Kidney epithelial cell (primary cell): Measurements from ENCODE around the gene COL21A1. TPM values are rescaled to one million over a fixed set of nuclear protein-coding genes. Genes with fewer than 3 reads are reported as not detected.

Source experiments
- DNase-seq: peaks from one replicate; pipeline ENCODE4 v3.0.0-alpha.2; 2010; ENCODE audit warnings: low read depth
- H3K27me3 ChIP-seq: 2 replicates; pipeline ENCODE4 v1.6.0; 2011; ENCODE audit warnings: low read length; ENCODE audit not compliant: control insufficient read depth, insufficient read depth
- H3K36me3 ChIP-seq: 2 replicates; pipeline ENCODE4 v1.5.1; 2011; ENCODE audit warnings: low read length; ENCODE audit not compliant: control insufficient read depth, insufficient read depth
- H3K4me3 ChIP-seq: 2 replicates; pipeline ENCODE4 v1.5.1; 2011; ENCODE audit warnings: low read depth, mild to moderate bottlenecking, control low read depth, low read length
- CTCF ChIP-seq: IDR thresholded peaks from 2 replicates; pipeline ENCODE4 v1.5.1; 2011; ENCODE audit warnings: mild to moderate bottlenecking, moderate library complexity, low read length, control low read depth, inconsistent platforms; ENCODE audit not compliant: insufficient read depth, poor library complexity, severe bottlenecking
- total RNA-seq: library from RNA; depleted of rRNA; stranded (reverse); fragments of >200 nt; gene quantifications from 2 replicates; pipeline ENCODE4 v1.2.3, GENCODE V29; 2015

COL21A1 gene
- total RNA-seq, 1 donor from 2014 or later = not detected

GRCh38 chr6:56115715-56116114 is 131.7 kb downstream of the COL21A1 start:
- H3K4me3 ChIP-seq = no peak overlapping the region
- no peaks in the 10 kb centered on the region for H3K27me3 ChIP-seq
- no peak for TF ChIP-seq CTCF
- no peaks in the 10 kb centered on the region for H3K36me3 ChIP-seq
- no peak for DNase-seq

GRCh38 chr6:56109149-56109548 is 138.2 kb downstream of the COL21A1 start:
- no peaks in the 10 kb centered on the region for H3K27me3 ChIP-seq
- no peak for TF ChIP-seq CTCF
- no peak for DNase-seq

GRCh38 chr6:56106231-56106630 is 141.1 kb downstream of the COL21A1 start:
- Histone ChIP-seq H3K27me3 (no peaks in the 10 kb centered on the region), H3K36me3 (no peaks in the 10 kb centered on the region), H3K4me3 (no peak overlapping the region)
- no peak for TF ChIP-seq CTCF
- no peak for DNase-seq

More at GRCh38 chr6:56109149-56109548, 138.2 kb downstream of the COL21A1 start:
- Histone ChIP-seq H3K4me3 (no peak overlapping the region), H3K36me3 (no peaks in the 10 kb centered on the region)

GRCh38 chr6:56104591-56104990 is 142.8 kb downstream of the COL21A1 start:
- Histone ChIP-seq H3K4me3 (no peak overlapping the region), H3K27me3 (no peaks in the 10 kb centered on the region), H3K36me3 (no peaks in the 10 kb centered on the region)
- no peak for TF ChIP-seq CTCF
- no peak for DNase-seq

- TF ChIP-seq CTCF = no peak
- H3K27me3 ChIP-seq = no peaks in the 10 kb centered on the region
- no peak overlapping the region for H3K4me3 ChIP-seq
- no peaks in the 10 kb centered on the region for H3K36me3 ChIP-seq
- no peak for DNase-seq
These were observed 145.2 kb downstream of the COL21A1 start for GRCh38 chr6:56102216-56102615.

- H3K4me3 ChIP-seq = no peak overlapping the region
- peak; percentile 94 for DNase-seq
- H3K36me3 ChIP-seq = no peaks in the 10 kb centered on the region
- no peaks in the 10 kb centered on the region for H3K27me3 ChIP-seq
- TF ChIP-seq CTCF = no peak
These were observed 146.2 kb downstream of the COL21A1 start for GRCh38 chr6:56101141-56101553.
